Measurements from ENCODE around the gene RNF26.

RNF26 gene

GRCh38 chr11:119314726-119315125 lies 19.6 kb upstream of the RNF26 start:
- peak overlapping the region; percentile 51 for H3K4me3 ChIP-seq (ENCODE audit: low read length)
- DNase-seq (ENCODE audit: low read depth, low spot score) = no peak

GRCh38 chr11:119315131-119316015 lies 19.0 kb upstream of the RNF26 start:
- peak; percentile 66 for DNase-seq (ENCODE audit: low read depth, low spot score)
- H3K4me3 ChIP-seq (ENCODE audit: low read length) = peak overlapping the region; percentile 51

GRCh38 chr11:119316016-119316728 lies 18.2 kb upstream of the RNF26 start:
- H3K4me3 ChIP-seq (ENCODE audit: low read length) = peak overlapping the region; percentile 51
- DNase-seq (ENCODE audit: low read depth, low spot score) = no peak

GRCh38 chr11:119316729-119317591 lies 17.4 kb upstream of the RNF26 start, which contains the start of gene MCAM:
MCAM (minus strand) TSS chr11:119317130; CDS start chr11:119317101, 29 bp downstream.
- DNase-seq (ENCODE audit: low read depth, low spot score) = no peak
- H3K4me3 ChIP-seq (ENCODE audit: low read length) = peak within 1 kb of the TSS; percentile 51

- DNase-seq (ENCODE audit: low read depth, low spot score) = no peak
- H3K4me3 ChIP-seq (ENCODE audit: low read length) = no peak overlapping the region
Measured at GRCh38 chr11:119317592-119318239, 16.6 kb upstream of the RNF26 start.

- no peak for DNase-seq (ENCODE audit: low read depth, low spot score)
- H3K4me3 ChIP-seq (ENCODE audit: low read length) = no peak overlapping the region
Measured at GRCh38 chr11:119318240-119319135, 15.8 kb upstream of the RNF26 start.

GRCh38 chr11:119319136-119319699 lies 15.1 kb upstream of the RNF26 start:
- DNase-seq (ENCODE audit: low read depth, low spot score) = no peak
- no peak overlapping the region for H3K4me3 ChIP-seq (ENCODE audit: low read length)

- H3K4me3 ChIP-seq (ENCODE audit: low read length) = no peak overlapping the region
- no peak for DNase-seq (ENCODE audit: low read depth, low spot score)
Measured at GRCh38 chr11:119319700-119320239, 14.6 kb upstream of the RNF26 start.

- DNase-seq (ENCODE audit: low read depth, low spot score) = no peak
- no peak overlapping the region for H3K4me3 ChIP-seq (ENCODE audit: low read length)
Measured at GRCh38 chr11:119320240-119320775, 14.0 kb upstream of the RNF26 start.

- no peak overlapping the region for H3K4me3 ChIP-seq (ENCODE audit: low read length)
- no peak for DNase-seq (ENCODE audit: low read depth, low spot score)
Measured at GRCh38 chr11:119320776-119321524, 13.4 kb upstream of the RNF26 start.

GRCh38 chr11:119322360-119322739 lies 12.0 kb upstream of the RNF26 start:
- no peak for DNase-seq (ENCODE audit: low read depth, low spot score)
- H3K4me3 ChIP-seq (ENCODE audit: low read length) = no peak overlapping the region

- no peak for DNase-seq (ENCODE audit: low read depth, low spot score)
- H3K4me3 ChIP-seq (ENCODE audit: low read length) = no peak overlapping the region
Measured at GRCh38 chr11:119322921-119323531, 11.3 kb upstream of the RNF26 start.

GRCh38 chr11:119323532-119324033 lies 10.7 kb upstream of the RNF26 start:
- no peak overlapping the region for H3K4me3 ChIP-seq (ENCODE audit: low read length)
- DNase-seq (ENCODE audit: low read depth, low spot score) = peak; percentile 59

GRCh38 chr11:119324189-119324588 lies 10.1 kb upstream of the RNF26 start:
- no peak for DNase-seq (ENCODE audit: low read depth, low spot score)
- H3K4me3 ChIP-seq (ENCODE audit: low read length) = no peak overlapping the region

GRCh38 chr11:119329320-119329719 lies 5.0 kb upstream of the RNF26 start:
- no peak overlapping the region for H3K4me3 ChIP-seq (ENCODE audit: low read length)
- DNase-seq (ENCODE audit: low read depth, low spot score) = no peak

- H3K4me3 ChIP-seq (ENCODE audit: low read length) = no peak overlapping the region
- no peak for DNase-seq (ENCODE audit: low read depth, low spot score)
Measured at GRCh38 chr11:119330237-119330636, 4.1 kb upstream of the RNF26 start.

Data from Jurkat, Clone E6-1 (cell line).